Right lobe of liver (tissue), 6 donors: ENCODE measurements around the gene ARHGAP40. TPM values are rescaled to one million over a fixed set of nuclear protein-coding genes. Genes with fewer than 3 reads are reported as not detected.

ENCODE experiments used
- ATAC-seq, 4 donors: fragments of 200-7000 bp; cut with Tn5 transposase; one replicate each; pipeline ENCODE4 v1.9.1; 2020; ENCODE audit warnings: mild to moderate bottlenecking in 4 of 4, moderate library complexity in 4 of 4
- DNase-seq, 3 donors: peaks; one replicate each; pipeline ENCODE4 v3.0.0-alpha.2; 2020
- H3K27ac ChIP-seq, 3 donors: fragments of 200-600 bp; one replicate each; pipeline ENCODE4 v1.8.0; 2022
- H3K27me3 ChIP-seq, 2 donors: fragments of 200-600 bp; one replicate each; pipeline ENCODE4 v1.8.0; 2022
- H3K36me3 ChIP-seq, 4 donors: fragments of 200-600 bp; sonication (generic) in 1 of 4; one replicate each; pipeline versions ENCODE4 v1.5.1 to v1.8.0; 2017 to 2022; ENCODE audit warnings: control low read depth in 1 of 4
- H3K4me1 ChIP-seq, 4 donors: fragments of 200-600 bp; sonication (generic) in 1 of 4; one replicate each; pipeline versions ENCODE4 v1.5.1 to v1.8.0; 2017 to 2022; ENCODE audit warnings: control low read depth in 1 of 4
- H3K4me3 ChIP-seq, 3 donors: fragments of 200-600 bp; one replicate each; pipeline ENCODE4 v1.8.0; 2022
- H3K9me3 ChIP-seq, 4 donors: fragments of 200-600 bp; sonication (generic) in 1 of 4; one replicate each; pipeline versions ENCODE4 v1.5.1 to v1.8.0; 2017 to 2022; ENCODE audit warnings: control low read depth in 1 of 4
- CTCF ChIP-seq, 4 donors: fragments of 200-600 bp in 3 of 4; fragments of 450-650 bp in 1 of 4; IDR thresholded peaks; one replicate each; pipeline versions ENCODE4 v1.5.1 to v1.8.0; 2016 to 2022; ENCODE audit warnings: antibody characterized with exemption in 4 of 4, mild to moderate bottlenecking in 2 of 4
- POLR2A ChIP-seq: fragments of 450-650 bp; IDR thresholded peaks from one replicate; pipeline ENCODE4 v1.6.1; 2017; ENCODE audit warnings: antibody characterized with exemption, mild to moderate bottlenecking
- WGBS: methylation state at CpG from one replicate; pipeline ENCODE4 v1.1.6; 2018; ENCODE audit warnings: low coverage, low lambda C conversion rate; ENCODE audit not compliant: insufficient coverage; ENCODE audit errors: missing lambda C conversion rate; 5-methylcytosine and 5-hydroxymethylcytosine counted together
- intact Hi-C, 2 donors: fragments of 100-400 bp; cut with DNase I; formaldehyde crosslinking; loops; one replicate each; pipeline versions ENCODE4 v1.11.2 to v1.14.1; 2022
- total RNA-seq, 6 experiments: library from RNA; depleted of rRNA in 2 of 6; stranded (reverse); fragments of >200 nt in 2 of 6; fragmentation: NEBNext Ultra II Directional in 3 of 6; extraction: Animal tissue kit (Norgen Biotek cat#: 25700) in 3 of 6; gene quantifications; one replicate each; pipeline versions ENCODE4 v1.1.0 to v1.2.4, GENCODE V29; 2016 to 2023
- donor health status: DM: no; HTN: yes; CAD: no.
- donor health status: DM: no; HTN: no; CAD: no.
- donor health status: DM: no; HTN: no; CAD: no.
- donor health status: DM: no; HTN: yes; CAD: no.
- donor health status: DM: no; HTN: yes; CAD: no.

The ARHGAP40 gene
- total RNA-seq, 6 experiments from 2014 or later, result 0.12 TPM; not detected in 5

GRCh38 chr20:38626921-38627659 is 25.5 kb downstream of the ARHGAP40 start:
- intact Hi-C loops, result no loop called here
- no peaks in the 10 kb centered on the region for H3K4me1 ChIP-seq
- WGBS, result 20% methylated on average over 2 of the region's 10 CpGs
- no peaks in the 10 kb centered on the region for H3K36me3 ChIP-seq
- H3K9me3 ChIP-seq, result no peaks in the 10 kb centered on the region
- no peaks in the 10 kb centered on the region for H3K27me3 ChIP-seq
- DNase-seq, result no peak
- no peak for TF ChIP-seq POLR2A
- TF ChIP-seq CTCF (IDR thresholded peaks at IDR 0.05), result no peak
- ATAC-seq, result no peak
- H3K4me3 ChIP-seq, result no peak overlapping the region
- no peak overlapping the region for H3K27ac ChIP-seq

- Histone ChIP-seq H3K9me3 (no peaks in the 10 kb centered on the region), H3K4me3 (no peak overlapping the region), H3K4me1 (no peaks in the 10 kb centered on the region), H3K27ac (no peak overlapping the region), H3K36me3 (no peaks in the 10 kb centered on the region), H3K27me3 (no peaks in the 10 kb centered on the region)
- WGBS, result 60% methylated on average over 3 of the region's 9 CpGs
- intact Hi-C loops, result no loop called here
- ATAC-seq (no peak), DNase-seq (no peak)
- TF ChIP-seq POLR2A, result no peak
- TF ChIP-seq CTCF (IDR thresholded peaks at IDR 0.05), result no peak
These were observed 27.2 kb downstream of the ARHGAP40 start for GRCh38 chr20:38628580-38629470.

- Histone ChIP-seq H3K9me3 (no peaks in the 10 kb centered on the region), H3K4me1 (no peaks in the 10 kb centered on the region), H3K36me3 (no peaks in the 10 kb centered on the region), H3K4me3 (no peak overlapping the region), H3K27me3 (no peaks in the 10 kb centered on the region), H3K27ac (no peak overlapping the region)
- DNase-seq (no peak), ATAC-seq (no peak)
- intact Hi-C loops, result no loop called here
- 68% methylated on average over 1 of the region's 1 CpG for whole genome bisulfite sequencing
- no peak for TF ChIP-seq CTCF (IDR thresholded peaks at IDR 0.05)
- TF ChIP-seq POLR2A, result no peak
These were observed 28.4 kb downstream of the ARHGAP40 start for GRCh38 chr20:38629979-38630378.

- Histone ChIP-seq H3K4me3 (no peak overlapping the region), H3K9me3 (no peaks in the 10 kb centered on the region), H3K4me1 (no peaks in the 10 kb centered on the region), H3K27ac (no peak overlapping the region), H3K27me3 (no peaks in the 10 kb centered on the region), H3K36me3 (no peaks in the 10 kb centered on the region)
- DNase-seq, result no peak
- TF ChIP-seq POLR2A (no peak), CTCF (IDR thresholded peaks at IDR 0.05) (no peak)
- WGBS, result 65% methylated on average over 6 of the region's 6 CpGs
- ATAC-seq, result no peak
- intact Hi-C loops, result no loop called here
These were observed 29.1 kb downstream of the ARHGAP40 start for GRCh38 chr20:38630727-38631126.
